ENCODE measurements around the gene MTG2. TPM values are rescaled to one million over a fixed set of nuclear protein-coding genes. Genes with fewer than 3 reads are reported as not detected.

Gene MTG2
- total and polyA plus RNA-seq, 4 donors: 12.6 to 43.9 (median 33.8) TPM

- H3K4me1 ChIP-seq (ENCODE audit: control insufficient read depth, insufficient read depth, low read length): peaks cover 41% of the 10 kb centered on the region
- H3K27ac ChIP-seq (ENCODE audit: low read depth, low read length): no peak overlapping the region
- no peaks in the 10 kb centered on the region for H3K9me3 ChIP-seq (ENCODE audit: control insufficient read depth, insufficient read depth, low read length)
- 80% methylated on average over 19 of the region's 29 CpGs for WGBS (ENCODE audit: insufficient coverage)
- DNase-seq (ENCODE audit: low read depth in 4 of 6, low spot score in 6 of 6): no peak
- no peak overlapping the region for H3K4me3 ChIP-seq (ENCODE audit: low read depth, low read length)
- peaks cover 28% of the 10 kb centered on the region for H3K27me3 ChIP-seq (ENCODE audit: control insufficient read depth, insufficient read depth, low read length)
- peaks cover 38% of the 10 kb centered on the region for H3K36me3 ChIP-seq (ENCODE audit: control insufficient read depth, insufficient read depth, low read length)
Observed at GRCh38 chr20:62215020-62215990, 32.5 kb downstream of the MTG2 start.

GRCh38 chr20:62215991-62216635 lies 33.3 kb downstream of the MTG2 start:
- no peak overlapping the region for H3K4me3 ChIP-seq (ENCODE audit: low read depth, low read length)
- no peaks in the 10 kb centered on the region for H3K9me3 ChIP-seq (ENCODE audit: control insufficient read depth, insufficient read depth, low read length)
- WGBS (ENCODE audit: insufficient coverage): 83% methylated on average over 31 of the region's 40 CpGs
- no peak for DNase-seq (ENCODE audit: low read depth in 4 of 6, low spot score in 6 of 6)
- H3K27me3 ChIP-seq (ENCODE audit: control insufficient read depth, insufficient read depth, low read length): peaks cover 36% of the 10 kb centered on the region
- H3K27ac ChIP-seq (ENCODE audit: low read depth, low read length): no peak overlapping the region
- peaks cover 41% of the 10 kb centered on the region for H3K4me1 ChIP-seq (ENCODE audit: control insufficient read depth, insufficient read depth, low read length)
- H3K36me3 ChIP-seq (ENCODE audit: control insufficient read depth, insufficient read depth, low read length): peaks cover 38% of the 10 kb centered on the region

GRCh38 chr20:62216636-62217566 lies 34.1 kb downstream of the MTG2 start:
- DNase-seq (ENCODE audit: low read depth in 4 of 6, low spot score in 6 of 6): no peak
- Histone ChIP-seq H3K36me3 (ENCODE audit: control insufficient read depth, insufficient read depth, low read length) (peaks cover 38% of the 10 kb centered on the region), H3K27ac (ENCODE audit: low read depth, low read length) (no peak overlapping the region), H3K27me3 (ENCODE audit: control insufficient read depth, insufficient read depth, low read length) (peaks cover 44% of the 10 kb centered on the region), H3K4me1 (ENCODE audit: control insufficient read depth, insufficient read depth, low read length) (peaks cover 37% of the 10 kb centered on the region), H3K4me3 (ENCODE audit: low read depth, low read length) (no peak overlapping the region), H3K9me3 (ENCODE audit: control insufficient read depth, insufficient read depth, low read length) (no peaks in the 10 kb centered on the region)
- WGBS (ENCODE audit: insufficient coverage): 77% methylated on average over 24 of the region's 26 CpGs

- DNase-seq (ENCODE audit: low read depth in 4 of 6, low spot score in 6 of 6): no peak
- Histone ChIP-seq H3K4me1 (ENCODE audit: control insufficient read depth, insufficient read depth, low read length) (peaks cover 29% of the 10 kb centered on the region), H3K9me3 (ENCODE audit: control insufficient read depth, insufficient read depth, low read length) (no peaks in the 10 kb centered on the region), H3K27me3 (ENCODE audit: control insufficient read depth, insufficient read depth, low read length) (peaks cover 54% of the 10 kb centered on the region), H3K27ac (ENCODE audit: low read depth, low read length) (no peak overlapping the region), H3K36me3 (ENCODE audit: control insufficient read depth, insufficient read depth, low read length) (peaks cover 38% of the 10 kb centered on the region), H3K4me3 (ENCODE audit: low read depth, low read length) (no peak overlapping the region)
- WGBS (ENCODE audit: insufficient coverage): 69% methylated on average over 38 of the region's 38 CpGs
Observed at GRCh38 chr20:62217913-62218773, 35.3 kb downstream of the MTG2 start.

- peaks cover 33% of the 10 kb centered on the region for H3K36me3 ChIP-seq (ENCODE audit: control insufficient read depth, insufficient read depth, low read length)
- peak in 2 of 6 donors; percentile 21 to 59 for DNase-seq (ENCODE audit: low read depth in 4 of 6, low spot score in 6 of 6)
- H3K4me3 ChIP-seq (ENCODE audit: low read depth, low read length): no peak overlapping the region
- H3K27ac ChIP-seq (ENCODE audit: low read depth, low read length): no peak overlapping the region
- WGBS (ENCODE audit: insufficient coverage): under 1% methylated on average over 82 of the region's 84 CpGs
- H3K4me1 ChIP-seq (ENCODE audit: control insufficient read depth, insufficient read depth, low read length): peaks cover 29% of the 10 kb centered on the region
- H3K9me3 ChIP-seq (ENCODE audit: control insufficient read depth, insufficient read depth, low read length): no peaks in the 10 kb centered on the region
- H3K27me3 ChIP-seq (ENCODE audit: control insufficient read depth, insufficient read depth, low read length): peaks cover 60% of the 10 kb centered on the region
Observed at GRCh38 chr20:62219101-62219991, 36.5 kb downstream of the MTG2 start.

- Histone ChIP-seq H3K36me3 (ENCODE audit: control insufficient read depth, insufficient read depth, low read length) (peaks cover 26% of the 10 kb centered on the region), H3K4me3 (ENCODE audit: low read depth, low read length) (peak within 1 kb of the TSS; percentile 16), H3K9me3 (ENCODE audit: control insufficient read depth, insufficient read depth, low read length) (no peaks in the 10 kb centered on the region), H3K27ac (ENCODE audit: low read depth, low read length) (no peak within 1 kb of the TSS), H3K4me1 (ENCODE audit: control insufficient read depth, insufficient read depth, low read length) (peaks cover 29% of the 10 kb centered on the region), H3K27me3 (ENCODE audit: control insufficient read depth, insufficient read depth, low read length) (peaks cover 61% of the 10 kb centered on the region)
- WGBS (ENCODE audit: insufficient coverage): under 1% methylated on average over 81 of the region's 84 CpGs
- DNase-seq (ENCODE audit: low read depth in 4 of 6, low spot score in 6 of 6): peak in 3 of 6 donors; percentile 43 to 80 (median 80)
Observed at GRCh38 chr20:62219992-62220665, 37.3 kb downstream of the MTG2 start, which contains the start of gene HRH3. Gene HRH3 (minus strand): TSS chr20:62220278. CDS start chr20:62219970, 308 bp downstream.

- H3K9me3 ChIP-seq (ENCODE audit: control insufficient read depth, insufficient read depth, low read length): no peaks in the 10 kb centered on the region
- H3K27ac ChIP-seq (ENCODE audit: low read depth, low read length): no peak overlapping the region
- H3K4me3 ChIP-seq (ENCODE audit: low read depth, low read length): peak overlapping the region; percentile 16
- H3K36me3 ChIP-seq (ENCODE audit: control insufficient read depth, insufficient read depth, low read length): peaks cover 21% of the 10 kb centered on the region
- peaks cover 61% of the 10 kb centered on the region for H3K27me3 ChIP-seq (ENCODE audit: control insufficient read depth, insufficient read depth, low read length)
- H3K4me1 ChIP-seq (ENCODE audit: control insufficient read depth, insufficient read depth, low read length): peaks cover 29% of the 10 kb centered on the region
- DNase-seq (ENCODE audit: low read depth in 4 of 6, low spot score in 6 of 6): no peak
- 2% methylated on average over 30 of the region's 46 CpGs for WGBS (ENCODE audit: insufficient coverage)
Observed at GRCh38 chr20:62220666-62221568, 38.1 kb downstream of the MTG2 start.

All from spinal cord (tissue), 10 donors.